Measurements from ENCODE around the gene TAF6. TPM values are rescaled to one million over a fixed set of nuclear protein-coding genes. Genes with fewer than 3 reads are reported as not detected.

Gene TAF6
- total RNA-seq, 1 experiment from 2014 or later = 47.2 TPM

DNA sequence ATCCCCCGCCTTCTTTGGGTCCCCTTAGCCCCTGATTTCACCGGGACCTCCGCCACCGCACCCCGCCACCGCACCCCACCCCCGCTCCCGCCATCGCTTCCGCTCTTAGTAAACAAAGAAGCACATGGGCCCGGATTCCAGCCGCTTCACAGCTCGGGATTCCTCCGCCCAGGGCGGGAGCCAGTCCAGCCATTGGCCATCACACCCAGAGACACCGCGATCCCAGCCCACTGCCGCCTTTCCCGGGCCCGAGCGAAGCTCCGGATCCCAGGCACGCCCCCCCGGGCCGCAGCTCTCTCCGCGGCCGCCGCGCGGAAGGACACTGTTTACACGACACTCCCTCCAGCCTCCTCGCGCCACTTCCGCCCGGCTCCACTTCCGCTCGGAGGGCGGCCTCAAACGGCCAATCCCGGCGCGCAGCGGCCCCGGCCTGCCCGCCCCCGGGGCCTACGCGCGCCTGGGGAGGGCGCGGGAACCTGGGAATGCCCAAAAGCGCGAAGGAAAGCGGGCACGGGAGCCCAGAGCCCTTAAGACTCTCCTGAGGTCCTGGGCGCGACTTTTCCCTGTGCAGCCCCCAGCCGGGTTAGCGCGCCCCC lies 18.6 kb downstream of the TAF6 start:
- intact Hi-C loops (cut with micrococcal nuclease) = loop anchor here (1.0 to 2.0 kb wide), 3 partner anchors 11 to 20 kb away; partner anchors contain the start of genes CNPY4, TAF6 and ZNF3
- no TSS peak for BruUV-seq (replicated peaks)

DNA sequence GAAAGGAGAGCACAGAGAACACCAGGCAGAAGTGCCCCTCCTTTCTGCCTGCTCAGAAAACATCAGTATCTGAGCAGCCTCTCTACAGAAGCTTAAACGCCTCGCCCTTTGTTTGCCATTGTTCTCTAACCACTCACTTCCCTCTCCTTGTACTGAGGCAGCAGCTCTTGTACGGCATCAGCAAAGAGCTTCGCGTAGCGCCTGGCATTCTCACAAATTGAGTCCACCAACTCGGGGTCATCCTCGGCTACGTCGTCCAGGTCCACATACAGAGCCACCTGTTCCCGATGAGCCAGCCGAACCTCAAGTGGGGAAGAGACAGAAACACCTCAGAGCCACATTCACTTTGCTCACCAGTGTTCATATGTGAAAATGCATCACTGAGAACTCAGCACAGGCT lies 19.7 kb downstream of the TAF6 start:
- no TSS peak for BruUV-seq (replicated peaks)
- no peaks in the 10 kb centered on the region for H3K27me3 Mint-ChIP-seq (ENCODE audit: insufficient read depth, unreplicated experiment)
- H3K9me3 Mint-ChIP-seq (ENCODE audit: unreplicated experiment) = no peaks in the 10 kb centered on the region
- POLR2A ChIA-PET = interaction anchor here (0.6 to 4.3 kb wide), 8 partner anchors 10 to 594 kb away, joined by 3 to 92 read pairs (median 10); partner anchors contain the start of genes COPS6, LAMTOR4, MBLAC1 and ZKSCAN1
- intact Hi-C loops (cut with micrococcal nuclease) = no loop called here
- DNase-seq (ENCODE audit: unreplicated experiment) = no peak
- peaks cover 32% of the 10 kb centered on the region for H3K4me1 Mint-ChIP-seq (ENCODE audit: insufficient read depth, unreplicated experiment)
- peak overlapping the region; percentile 99 for H3K27ac Mint-ChIP-seq (ENCODE audit: low read depth, unreplicated experiment)
- peak overlapping the region; percentile 98 for H3K4me3 Mint-ChIP-seq (ENCODE audit: unreplicated experiment)
- TF ChIP-seq, protein P1, sequence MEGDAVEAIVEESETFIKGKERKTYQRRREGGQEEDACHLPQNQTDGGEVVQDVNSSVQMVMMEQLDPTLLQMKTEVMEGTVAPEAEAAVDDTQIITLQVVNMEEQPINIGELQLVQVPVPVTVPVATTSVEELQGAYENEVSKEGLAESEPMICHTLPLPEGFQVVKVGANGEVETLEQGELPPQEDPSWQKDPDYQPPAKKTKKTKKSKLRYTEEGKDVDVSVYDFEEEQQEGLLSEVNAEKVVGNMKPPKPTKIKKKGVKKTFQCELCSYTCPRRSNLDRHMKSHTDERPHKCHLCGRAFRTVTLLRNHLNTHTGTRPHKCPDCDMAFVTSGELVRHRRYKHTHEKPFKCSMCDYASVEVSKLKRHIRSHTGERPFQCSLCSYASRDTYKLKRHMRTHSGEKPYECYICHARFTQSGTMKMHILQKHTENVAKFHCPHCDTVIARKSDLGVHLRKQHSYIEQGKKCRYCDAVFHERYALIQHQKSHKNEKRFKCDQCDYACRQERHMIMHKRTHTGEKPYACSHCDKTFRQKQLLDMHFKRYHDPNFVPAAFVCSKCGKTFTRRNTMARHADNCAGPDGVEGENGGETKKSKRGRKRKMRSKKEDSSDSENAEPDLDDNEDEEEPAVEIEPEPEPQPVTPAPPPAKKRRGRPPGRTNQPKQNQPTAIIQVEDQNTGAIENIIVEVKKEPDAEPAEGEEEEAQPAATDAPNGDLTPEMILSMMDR (IDR thresholded peaks at IDR 0.05; ENCODE audit: unreplicated experiment) = no peak
- CTCF ChIA-PET = no interaction called here
- H3K36me3 Mint-ChIP-seq (ENCODE audit: insufficient read depth, unreplicated experiment) = peaks cover 83% of the 10 kb centered on the region

More for the DNA sequence above, 18.6 kb downstream of the TAF6 start:
- peak overlapping the region; percentile 99 for H3K27ac Mint-ChIP-seq (ENCODE audit: low read depth, unreplicated experiment)
- H3K36me3 Mint-ChIP-seq (ENCODE audit: insufficient read depth, unreplicated experiment) = peaks cover 78% of the 10 kb centered on the region
- CTCF ChIA-PET = interaction anchor here (0.5 to 3.0 kb wide), 3 partner anchors 18 to 178 kb away, joined by 3 to 16 read pairs (median 3); no protein-coding TSS in a partner anchor
- H3K9me3 Mint-ChIP-seq (ENCODE audit: unreplicated experiment) = no peaks in the 10 kb centered on the region
- TF ChIP-seq, protein P1 (IDR thresholded peaks at IDR 0.05; ENCODE audit: unreplicated experiment) = no peak
- no peaks in the 10 kb centered on the region for H3K27me3 Mint-ChIP-seq (ENCODE audit: insufficient read depth, unreplicated experiment)
- peaks cover 32% of the 10 kb centered on the region for H3K4me1 Mint-ChIP-seq (ENCODE audit: insufficient read depth, unreplicated experiment)
- peak overlapping the region; percentile 98 for H3K4me3 Mint-ChIP-seq (ENCODE audit: unreplicated experiment)
- POLR2A ChIA-PET = interaction anchor here (0.7 to 5.8 kb wide), 20 partner anchors 11 to 595 kb away, joined by 3 to 92 read pairs (median 8); partner anchors contain the start of genes CNPY4, COPS6, LAMTOR4 and MBLAC1
- DNase-seq (ENCODE audit: unreplicated experiment) = peak; percentile 94

DNA sequence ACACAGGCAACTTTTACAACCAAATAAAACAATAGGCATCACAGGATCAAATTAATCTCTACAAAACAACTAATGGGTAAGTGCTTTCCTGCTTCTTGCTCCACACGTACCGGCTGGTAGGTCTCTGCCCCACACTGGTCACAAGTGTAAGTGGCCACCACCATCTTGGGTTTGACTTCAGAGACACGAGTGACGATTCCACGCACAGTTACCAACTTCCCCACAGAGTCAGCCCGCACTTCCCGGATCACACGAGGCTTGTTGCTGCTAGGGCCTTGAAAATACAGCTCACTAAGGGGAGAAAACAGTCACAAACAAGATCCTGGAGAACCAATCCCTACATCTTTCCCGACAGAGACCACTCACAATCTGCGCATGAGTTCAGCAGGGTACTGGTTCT lies 20.2 kb downstream of the TAF6 start:
- POLR2A ChIA-PET = interaction anchor here (1.0 to 4.3 kb wide), 3 partner anchors 9 to 84 kb away, joined by 3 to 92 read pairs (median 12); partner anchors contain the start of genes COPS6, ZKSCAN1 and ZSCAN21
- H3K27me3 Mint-ChIP-seq (ENCODE audit: insufficient read depth, unreplicated experiment) = no peaks in the 10 kb centered on the region
- peaks cover 80% of the 10 kb centered on the region for H3K36me3 Mint-ChIP-seq (ENCODE audit: insufficient read depth, unreplicated experiment)
- CTCF ChIA-PET = no interaction called here
- no peak for DNase-seq (ENCODE audit: unreplicated experiment)
- intact Hi-C loops (cut with micrococcal nuclease) = no loop called here
- no peaks in the 10 kb centered on the region for H3K9me3 Mint-ChIP-seq (ENCODE audit: unreplicated experiment)
- no TSS peak for BruUV-seq (replicated peaks)
- TF ChIP-seq, protein P1 (IDR thresholded peaks at IDR 0.05; ENCODE audit: unreplicated experiment) = no peak
- H3K4me1 Mint-ChIP-seq (ENCODE audit: insufficient read depth, unreplicated experiment) = peaks cover 32% of the 10 kb centered on the region
- H3K27ac Mint-ChIP-seq (ENCODE audit: low read depth, unreplicated experiment) = no peak overlapping the region
- H3K4me3 Mint-ChIP-seq (ENCODE audit: unreplicated experiment) = peak overlapping the region; percentile 98

DNA sequence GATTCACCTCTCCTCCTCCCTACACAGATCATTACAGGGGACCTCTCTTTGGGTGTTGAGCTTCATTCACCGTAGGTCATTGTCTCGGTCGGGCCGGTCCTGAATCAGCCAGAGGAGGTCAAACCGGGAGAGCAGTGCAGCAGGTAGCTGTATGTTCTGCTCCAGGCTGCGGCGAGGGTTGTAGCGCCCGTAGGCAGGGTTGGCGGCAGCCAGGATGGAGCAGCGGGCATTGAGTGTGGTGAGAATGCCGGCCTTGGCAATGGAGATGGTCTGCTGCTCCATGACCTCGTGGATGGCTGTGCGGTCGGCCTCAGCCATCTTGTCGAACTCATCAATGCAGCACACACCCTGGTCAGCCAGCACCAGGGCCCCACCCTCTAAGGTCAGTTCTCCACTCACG lies 23.5 kb downstream of the TAF6 start:
- no peak overlapping the region for H3K4me3 Mint-ChIP-seq (ENCODE audit: unreplicated experiment)
- peak overlapping the region; percentile 54 for H3K27ac Mint-ChIP-seq (ENCODE audit: low read depth, unreplicated experiment)
- H3K4me1 Mint-ChIP-seq (ENCODE audit: insufficient read depth, unreplicated experiment) = peaks cover 28% of the 10 kb centered on the region
- ChIA-PET CTCF (interaction anchor here (0.9 to 1.1 kb wide), 2 partner anchors 13 to 104 kb away, joined by 3 to 4 read pairs; no protein-coding TSS in a partner anchor), POLR2A (interaction anchor here (0.5 to 1.1 kb wide), 3 partner anchors 58 to 177 kb away, joined by 3 to 4 read pairs (median 3); no protein-coding TSS in a partner anchor)
- TF ChIP-seq, protein P1 (IDR thresholded peaks at IDR 0.05; ENCODE audit: unreplicated experiment) = no peak
- no peaks in the 10 kb centered on the region for H3K9me3 Mint-ChIP-seq (ENCODE audit: unreplicated experiment)
- H3K27me3 Mint-ChIP-seq (ENCODE audit: insufficient read depth, unreplicated experiment) = no peaks in the 10 kb centered on the region
- peaks cover 96% of the 10 kb centered on the region for H3K36me3 Mint-ChIP-seq (ENCODE audit: insufficient read depth, unreplicated experiment)
- DNase-seq (ENCODE audit: unreplicated experiment) = no peak
- BruUV-seq (replicated peaks) = no TSS peak
- intact Hi-C loops (cut with micrococcal nuclease) = no loop called here

All from MCF 10A (cell line).